AML-193 (cell line): ENCODE measurements around the gene CD27.
"Not testable (repeated sequence)": the region's sequence is repeated elsewhere in the genome, so short reads cannot be mapped to it uniquely, and the experiment has no call there.

Experiments
- DNase-seq, 2 experiments: peaks; one replicate each; lab custom pipeline; 2025; lab: John Stamatoyannopoulos, UW

The CD27 gene

DNA sequence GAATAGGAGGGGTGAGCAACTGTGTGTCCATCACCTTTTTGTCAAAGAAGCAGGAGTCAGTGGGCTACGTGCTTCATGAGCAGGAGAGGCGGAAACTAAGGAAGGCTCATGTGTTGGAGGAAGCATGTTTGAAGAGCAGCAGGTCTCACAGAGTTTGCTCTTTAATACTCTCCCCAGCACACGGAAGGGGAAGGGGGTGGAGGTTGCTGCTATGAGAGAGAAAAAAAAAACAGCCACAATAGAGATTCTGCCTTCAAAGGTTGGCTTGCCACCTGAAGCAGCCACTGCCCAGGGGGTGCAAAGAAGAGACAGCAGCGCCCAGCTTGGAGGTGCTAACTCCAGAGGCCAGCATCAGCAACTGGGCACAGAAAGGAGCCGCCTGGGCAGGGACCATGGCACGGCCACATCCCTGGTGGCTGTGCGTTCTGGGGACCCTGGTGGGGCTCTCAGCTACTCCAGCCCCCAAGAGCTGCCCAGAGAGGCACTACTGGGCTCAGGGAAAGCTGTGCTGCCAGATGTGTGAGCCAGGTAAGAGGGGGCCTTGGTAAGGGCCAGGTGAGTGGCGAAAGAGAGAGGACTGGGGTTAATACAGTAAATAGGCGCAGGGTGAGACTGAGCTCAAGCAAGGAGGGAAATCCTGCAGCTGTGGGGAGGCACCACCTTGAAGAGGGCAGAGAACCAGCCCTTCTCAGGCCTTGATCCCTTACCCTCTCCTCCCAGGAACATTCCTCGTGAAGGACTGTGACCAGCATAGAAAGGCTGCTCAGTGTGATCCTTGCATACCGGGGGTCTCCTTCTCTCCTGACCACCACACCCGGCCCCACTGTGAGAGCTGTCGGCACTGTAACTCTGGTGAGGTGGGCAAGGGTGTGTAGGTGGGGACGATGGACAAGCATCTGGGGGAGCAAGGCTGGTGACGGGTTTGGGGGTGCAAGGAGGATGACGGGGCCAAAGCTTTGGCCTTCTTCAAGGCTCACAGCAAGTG is at the start of gene CD27:
Gene CD27, plus strand, starts transcription at position 252 of the 985 bp plus-strand sequence. Its CDS starts 141 bp downstream, at position 393.
- no peak for DNase-seq

DNA sequence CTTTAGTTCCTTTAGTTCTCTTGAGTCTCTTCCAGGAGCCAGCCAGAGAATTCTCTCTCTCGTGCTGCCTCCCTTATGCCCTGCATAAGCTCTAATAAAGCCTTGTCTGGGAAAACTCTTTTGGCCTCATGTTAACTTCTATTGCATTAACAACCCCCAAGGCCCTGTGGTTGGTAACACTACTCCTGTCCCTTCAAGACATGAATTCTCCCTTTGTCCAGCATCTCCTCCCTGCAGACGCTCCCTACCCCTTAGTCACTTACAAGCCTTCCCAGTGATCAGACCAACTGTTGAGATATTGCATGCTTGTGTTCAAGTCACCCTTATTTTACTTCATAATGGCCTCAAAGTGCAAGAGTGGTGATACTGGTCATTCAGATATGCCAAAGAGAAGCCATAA is 48.7 kb upstream of the CD27 start:
- no peak for DNase-seq

DNA sequence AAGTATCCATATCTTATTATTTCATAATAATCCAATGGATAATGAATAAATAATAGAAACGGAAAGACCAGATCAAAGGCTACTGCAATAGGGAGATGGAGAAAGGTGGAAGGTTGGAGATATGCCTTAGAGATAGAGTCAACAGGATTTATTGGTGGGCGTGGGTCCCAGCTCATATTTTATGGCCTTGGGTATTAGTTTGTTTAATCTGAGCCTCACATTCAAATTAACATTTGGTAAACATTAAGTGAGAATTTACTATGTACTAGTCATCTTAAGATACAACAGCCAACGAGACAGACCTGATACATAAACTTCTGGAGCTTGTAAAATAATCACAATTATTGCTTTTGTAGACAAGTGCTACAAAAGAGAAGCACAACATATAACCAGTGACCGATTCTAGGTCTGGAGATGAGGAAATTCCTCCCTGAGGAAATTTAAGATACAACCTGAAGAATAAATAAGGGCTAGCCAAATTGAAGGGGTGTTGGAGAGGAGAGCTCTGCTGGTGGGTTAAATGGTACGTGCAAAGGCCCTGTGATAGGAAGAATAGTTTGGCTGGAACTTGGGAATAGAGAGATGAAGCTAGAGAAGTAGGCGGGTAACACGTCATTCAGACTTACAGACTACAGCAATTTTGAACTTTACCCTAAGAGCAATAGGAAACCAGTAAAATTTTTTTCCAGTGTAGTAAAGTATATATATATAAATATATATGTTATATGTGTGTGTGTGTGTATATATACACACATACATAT is 44.7 kb upstream of the CD27 start:
- DNase-seq, result no peak

DNA sequence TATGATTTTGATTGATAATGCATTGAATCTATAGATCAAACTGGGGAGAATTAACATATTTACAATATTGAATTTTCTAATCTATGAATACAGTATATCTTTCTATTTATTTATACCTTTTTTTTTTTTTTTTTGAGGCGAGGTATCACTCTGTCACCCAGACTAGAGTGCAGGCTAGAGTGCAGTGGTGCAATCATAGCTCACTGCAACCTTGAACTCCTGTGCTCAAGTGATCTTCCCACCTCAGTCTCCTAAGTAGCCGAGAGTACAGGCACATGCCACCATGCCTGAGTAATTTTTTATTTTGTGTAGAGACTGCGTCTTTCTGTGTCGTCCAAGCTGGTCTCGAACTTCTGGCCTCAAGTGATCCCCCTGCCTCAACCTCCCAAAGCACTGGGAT is 40.4 kb upstream of the CD27 start:
- DNase-seq, result no peak

DNA sequence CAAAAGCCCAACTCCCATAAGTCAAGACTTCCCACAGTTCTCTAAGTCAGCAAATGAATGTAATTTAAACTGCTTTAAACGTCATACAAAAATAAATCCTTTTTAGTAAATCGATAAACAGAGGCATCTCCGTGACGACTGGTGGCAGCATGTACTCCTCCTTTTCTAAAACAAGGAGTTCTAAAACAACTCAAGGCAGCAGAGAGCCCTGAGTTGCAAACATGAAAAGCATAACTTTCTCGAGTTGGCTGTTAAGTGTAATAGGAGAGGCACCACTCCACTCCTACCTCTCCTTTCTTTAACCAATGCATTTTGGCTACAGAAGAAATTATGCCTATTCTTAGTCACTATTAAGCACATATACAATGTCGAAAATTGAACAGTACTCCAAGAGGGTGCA is 38.8 kb upstream of the CD27 start:
- no peak for DNase-seq

DNA sequence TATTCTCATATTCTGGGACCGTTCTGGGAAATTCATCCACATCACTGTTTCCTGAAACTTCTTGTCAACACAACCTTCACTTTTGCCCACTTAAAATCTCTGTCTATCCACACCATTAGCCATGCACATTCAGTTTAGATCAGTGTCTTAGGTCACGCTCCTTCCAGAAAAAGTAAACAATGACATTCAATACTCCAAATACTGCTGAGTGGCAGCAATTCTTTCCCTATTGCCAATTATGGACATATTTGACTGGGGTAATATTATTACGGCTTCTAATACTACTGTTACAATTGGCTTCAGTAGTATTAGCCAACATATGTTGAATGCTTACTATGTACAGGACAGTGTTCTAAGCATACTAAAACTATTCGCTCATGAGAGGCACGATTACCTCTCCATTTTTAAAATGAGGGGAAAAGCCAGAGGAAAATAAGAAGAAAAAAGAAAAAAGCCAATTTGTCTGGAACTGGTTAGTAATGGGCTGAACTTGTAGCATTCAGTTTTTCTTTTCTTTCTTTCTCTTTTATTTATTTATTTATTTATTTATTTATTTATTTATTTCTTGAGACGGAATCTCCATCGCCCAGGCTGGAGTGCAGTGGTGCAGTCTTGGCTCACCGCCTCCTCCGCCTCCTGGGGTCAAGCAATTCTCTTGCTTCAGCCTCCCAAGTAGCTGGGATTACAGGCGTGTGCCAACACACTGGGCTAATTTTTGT is 37.4 kb upstream of the CD27 start:
- no peak for DNase-seq

DNA sequence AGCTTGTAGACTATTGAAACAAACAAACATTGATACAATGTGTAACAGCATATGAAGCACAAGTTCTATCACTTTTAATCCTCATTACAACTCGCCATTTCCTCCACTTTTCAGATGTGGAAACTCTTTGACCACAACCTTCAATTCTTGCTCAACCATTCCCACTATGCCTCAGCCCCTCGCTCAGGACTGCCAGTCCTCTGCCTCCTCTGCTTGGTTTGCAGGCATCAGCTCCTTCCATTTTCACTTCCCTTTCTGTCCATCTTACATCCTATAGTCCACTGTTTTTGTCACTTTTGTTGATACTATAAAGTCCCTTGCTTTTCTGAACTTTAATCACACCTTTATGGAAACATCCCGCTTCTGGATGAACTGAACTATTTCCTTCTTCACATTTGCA is 28.2 kb upstream of the CD27 start:
- DNase-seq, result peak; percentile 84

DNA sequence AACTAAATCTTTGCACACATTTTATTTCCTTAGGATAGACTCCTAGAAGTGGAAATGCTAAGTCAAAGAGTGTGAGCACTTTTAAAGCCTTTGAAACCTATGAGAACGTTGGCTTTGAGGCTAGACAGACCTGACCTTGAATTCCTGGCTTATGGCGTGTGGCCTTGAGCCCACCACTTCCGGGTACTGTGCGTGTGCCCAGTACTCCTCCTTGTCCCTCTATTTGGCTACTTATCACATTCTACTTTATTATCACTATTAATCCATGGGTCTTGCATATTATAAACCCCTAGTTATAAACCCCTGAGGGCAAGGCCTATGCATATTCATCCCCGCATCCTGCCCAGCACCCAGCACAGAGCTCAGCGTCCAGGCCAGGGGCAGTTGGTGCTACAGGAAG is 26.0 kb upstream of the CD27 start:
- no peak for DNase-seq

DNA sequence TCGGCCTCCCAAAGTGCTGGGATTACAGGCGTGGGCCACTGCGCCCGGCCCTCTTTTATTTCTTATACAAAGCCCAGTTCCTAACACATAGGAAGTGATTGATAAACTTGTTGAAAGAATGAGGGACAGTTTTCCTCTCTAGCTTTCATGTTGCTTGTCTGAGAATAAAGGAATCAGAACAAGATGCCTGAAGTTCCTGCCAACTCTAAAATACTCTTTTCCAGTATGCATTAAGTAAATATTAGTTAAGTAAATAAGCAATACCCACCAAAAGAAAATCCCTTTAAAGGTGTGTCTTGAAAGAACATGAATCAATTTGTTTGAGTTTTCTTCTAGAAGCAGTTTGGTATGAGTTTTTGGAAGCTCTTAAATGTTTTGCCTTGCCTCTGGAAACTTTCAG is 24.4 kb upstream of the CD27 start:
- no peak for DNase-seq

DNA sequence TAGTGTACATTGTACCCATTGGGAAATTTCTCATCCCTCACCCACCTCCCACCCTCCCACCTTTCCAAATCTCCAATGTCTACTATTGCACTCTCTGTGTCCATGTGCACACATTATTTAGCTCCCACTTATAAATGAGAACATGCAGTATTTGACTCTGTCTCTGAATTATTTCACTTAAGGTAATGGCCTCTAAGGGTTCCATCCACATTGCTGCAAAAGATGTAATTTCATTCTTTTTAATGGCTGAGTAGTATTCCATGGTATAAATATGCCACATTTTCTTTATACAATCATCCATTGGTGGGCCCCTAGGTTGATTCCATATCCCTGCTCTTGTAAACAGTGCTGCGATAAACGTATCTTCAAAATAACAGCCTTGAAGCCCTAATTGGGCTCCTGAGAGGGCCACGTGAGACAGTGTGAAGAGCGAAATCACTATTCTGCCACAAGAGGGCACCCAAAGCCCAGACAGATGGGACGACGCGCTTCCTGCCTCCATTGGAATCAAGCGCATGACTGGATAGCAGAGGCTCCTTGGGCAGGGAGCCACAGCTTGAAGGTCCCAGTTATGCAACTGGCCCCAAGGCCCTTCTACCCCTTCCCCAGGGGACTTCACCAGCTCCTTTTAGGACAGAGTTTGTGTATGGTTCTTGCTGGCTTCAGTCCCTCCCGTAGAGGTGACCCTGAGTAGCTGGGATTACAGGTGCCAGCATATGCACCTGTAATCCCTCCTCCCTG is 21.3 kb upstream of the CD27 start:
- peak; percentile 91 to 94 for DNase-seq

DNA sequence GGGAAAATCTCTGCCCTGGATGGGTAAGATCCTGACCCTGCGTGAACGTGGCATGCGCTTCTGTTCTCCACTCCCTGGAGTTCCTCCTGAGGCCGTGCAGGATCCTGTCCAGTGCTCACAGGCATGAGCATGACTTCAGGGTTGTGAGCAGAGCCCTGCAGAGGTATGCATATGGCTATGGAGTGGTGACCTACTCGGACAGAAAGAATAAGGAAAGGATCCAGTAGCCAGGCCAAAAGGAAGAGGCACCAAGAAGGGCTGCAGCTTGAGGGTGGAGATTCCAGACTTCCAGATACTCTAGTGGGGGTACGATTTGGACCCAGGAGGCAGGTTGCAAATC is 20.8 kb upstream of the CD27 start:
- DNase-seq, result no peak

DNA sequence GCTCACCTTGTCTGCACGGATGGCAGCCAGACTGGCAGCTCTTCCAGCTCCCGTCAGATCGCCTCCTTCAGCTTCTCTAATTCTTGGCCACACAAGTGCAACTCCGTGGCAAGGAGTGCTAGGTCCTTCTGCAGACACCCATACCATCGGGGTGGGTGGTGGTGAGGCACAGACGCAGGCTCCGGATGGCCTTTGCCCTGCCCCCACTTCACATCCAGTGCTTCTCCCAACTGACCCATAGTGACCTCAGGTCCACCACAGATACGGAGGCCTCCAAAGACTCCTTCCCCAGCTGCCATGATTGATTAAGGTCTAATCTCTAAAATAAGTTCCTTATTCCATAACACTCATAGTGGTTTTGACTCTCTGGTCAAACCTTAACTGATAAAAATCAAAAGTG is 19.9 kb upstream of the CD27 start:
- DNase-seq, result no peak

DNA sequence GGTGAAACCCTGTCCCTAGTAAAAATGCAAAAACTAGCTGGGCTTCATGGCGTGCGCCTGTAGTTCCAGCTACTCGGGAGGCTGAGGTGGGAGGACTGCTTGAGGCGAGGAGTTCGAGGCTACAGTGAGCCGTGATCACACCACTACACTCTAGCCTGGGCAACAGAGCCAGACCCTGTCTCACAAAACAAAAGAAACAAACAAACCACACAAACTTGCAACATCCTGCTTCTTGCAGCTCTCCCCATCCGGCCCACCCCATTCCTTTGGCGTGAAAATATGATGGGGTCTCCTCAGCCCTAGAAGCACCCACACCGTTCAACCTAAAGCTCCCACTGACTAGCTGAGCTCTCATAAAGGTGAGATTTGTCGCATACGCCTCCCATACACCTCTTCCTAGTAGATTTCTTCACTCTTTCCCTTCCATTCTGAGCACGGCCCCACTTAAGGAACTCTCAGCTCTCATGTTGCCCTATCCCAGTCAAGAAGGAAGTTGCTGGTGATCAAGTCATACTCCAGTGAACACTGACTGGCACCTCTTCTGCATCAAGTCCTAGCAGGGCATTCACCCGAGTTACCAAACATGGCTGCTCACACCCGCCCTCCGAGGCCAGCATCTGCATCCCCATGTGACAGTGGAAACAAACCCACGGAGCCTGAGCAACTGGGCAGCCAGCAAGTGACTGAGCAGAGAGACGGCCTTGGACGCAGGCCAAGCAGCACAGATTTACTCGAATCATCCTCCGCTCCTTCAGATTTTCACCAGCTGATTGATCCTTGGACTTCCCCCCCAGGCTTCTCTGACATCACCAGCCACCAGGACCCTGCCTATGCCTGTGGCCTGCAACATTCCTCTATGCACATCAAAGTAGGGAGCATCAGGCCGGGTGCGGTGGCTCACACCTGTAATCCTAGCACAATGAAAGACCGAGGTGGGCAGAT is 18.9 kb upstream of the CD27 start:
- no peak for DNase-seq

DNA sequence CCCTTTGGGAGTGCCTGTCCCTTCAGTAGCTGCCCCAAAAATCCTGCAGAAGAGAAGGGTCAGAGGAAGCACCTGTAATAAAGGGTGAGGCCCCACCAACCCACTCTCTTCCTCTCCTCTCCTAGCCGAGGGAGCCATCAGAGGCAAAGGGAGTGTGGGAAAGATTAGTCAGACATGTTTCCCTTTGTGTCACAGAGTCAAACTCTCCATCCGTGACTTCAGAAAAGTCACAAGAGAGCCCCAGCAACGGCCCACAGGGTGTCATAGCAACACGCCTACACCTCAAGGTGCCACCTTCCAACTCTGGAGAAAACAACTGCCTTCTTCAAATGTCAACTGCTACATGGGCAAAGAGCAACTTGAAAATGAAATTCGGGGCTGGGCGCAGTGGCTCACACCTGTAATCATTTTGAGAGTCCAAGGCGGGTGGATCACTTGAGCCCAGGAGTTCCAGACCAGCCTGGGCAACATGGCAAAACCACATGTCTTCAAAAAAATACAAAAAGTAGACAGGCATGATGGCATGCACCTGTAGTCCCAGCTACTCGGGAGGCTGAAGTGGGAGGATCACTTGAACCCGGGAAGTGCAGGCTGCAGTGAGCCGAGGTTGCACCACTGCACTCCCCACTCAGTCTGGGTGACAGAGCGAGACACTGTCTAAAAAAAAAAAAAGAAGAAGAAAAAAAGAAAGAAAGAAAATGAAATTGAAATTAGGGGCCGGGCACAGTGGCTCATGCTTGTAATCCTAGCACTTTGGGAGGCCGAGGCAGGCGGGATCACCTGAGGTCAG is 17.7 kb upstream of the CD27 start:
- DNase-seq, result no peak

DNA sequence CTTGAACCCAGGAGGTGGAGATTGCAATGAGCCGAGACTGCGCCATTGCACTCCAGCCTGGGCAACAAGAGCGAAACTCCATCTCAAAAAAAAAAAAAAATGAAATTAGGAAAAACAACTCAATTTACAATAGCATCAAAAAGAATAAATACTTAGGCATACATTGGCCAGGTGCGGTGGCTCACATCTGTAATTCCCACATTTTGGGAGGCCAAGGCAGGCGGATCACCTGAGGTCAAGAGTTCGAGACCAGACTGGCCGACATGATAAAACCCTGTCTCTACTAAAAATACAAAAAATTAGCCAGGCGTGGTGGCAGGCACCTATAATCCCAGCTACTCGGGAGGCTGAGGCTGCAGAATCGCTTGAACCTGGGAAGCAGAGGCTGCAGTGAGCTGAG is 17.0 kb upstream of the CD27 start:
- DNase-seq, result not testable (repeated sequence)

DNA sequence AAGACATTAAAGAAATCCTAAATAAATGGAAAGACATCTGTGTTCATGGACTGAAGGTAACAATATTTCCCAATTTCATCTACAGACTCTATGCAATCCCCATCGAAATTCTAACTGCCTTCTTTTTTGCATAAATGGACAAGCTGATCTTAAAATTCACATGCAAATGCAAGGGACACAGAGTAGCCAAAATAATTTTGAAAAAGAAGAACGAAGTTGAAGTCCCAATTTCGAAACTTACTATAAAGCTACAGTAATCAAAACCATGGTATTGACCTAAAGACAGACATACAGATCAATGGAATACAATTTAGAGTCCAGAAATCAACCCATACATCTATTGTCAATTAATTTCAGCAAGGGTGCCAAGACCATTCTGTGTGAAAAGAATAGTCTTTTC is 16.4 kb upstream of the CD27 start:
- no peak for DNase-seq

DNA sequence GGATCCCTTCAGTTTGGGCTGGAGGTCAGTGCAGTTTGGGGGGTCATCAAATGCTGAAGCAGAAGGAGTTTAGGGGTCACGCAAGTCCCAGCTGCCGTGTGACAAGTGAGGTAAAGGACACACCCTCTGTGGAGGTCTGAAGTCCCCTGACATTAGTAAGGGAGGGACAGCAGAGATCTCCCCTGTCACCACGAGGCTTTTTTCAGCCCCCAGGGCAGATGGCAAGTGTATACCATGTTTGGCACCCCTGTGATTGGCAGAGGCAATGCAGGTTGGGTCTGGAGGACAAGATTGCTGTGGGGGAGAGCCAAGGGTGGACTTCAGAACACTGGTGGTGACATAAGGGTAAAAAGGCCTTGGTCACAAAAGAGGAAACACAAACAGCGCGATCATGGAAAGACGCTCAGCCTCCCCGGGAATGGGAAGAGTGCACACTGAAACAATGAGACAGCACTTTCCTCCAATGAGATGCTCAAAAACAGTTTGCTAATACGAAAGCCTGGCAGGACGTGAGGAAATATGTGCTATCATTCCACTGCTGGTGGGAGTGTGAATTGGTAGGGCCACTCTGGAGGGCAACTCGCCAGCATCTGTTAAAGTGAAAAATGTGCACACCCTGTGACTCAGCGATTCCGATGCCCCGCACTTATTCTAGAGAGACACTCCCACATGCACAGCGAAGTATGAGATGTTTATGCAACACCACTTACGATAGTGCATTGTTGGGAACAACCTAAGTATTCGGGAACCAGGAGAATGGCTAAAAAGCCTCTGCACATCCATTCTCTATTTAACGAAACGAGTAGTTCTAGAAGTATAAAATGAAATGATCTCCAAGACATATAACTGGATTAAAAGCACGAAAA is 14.4 kb upstream of the CD27 start:
- peak; percentile 92 for DNase-seq

DNA sequence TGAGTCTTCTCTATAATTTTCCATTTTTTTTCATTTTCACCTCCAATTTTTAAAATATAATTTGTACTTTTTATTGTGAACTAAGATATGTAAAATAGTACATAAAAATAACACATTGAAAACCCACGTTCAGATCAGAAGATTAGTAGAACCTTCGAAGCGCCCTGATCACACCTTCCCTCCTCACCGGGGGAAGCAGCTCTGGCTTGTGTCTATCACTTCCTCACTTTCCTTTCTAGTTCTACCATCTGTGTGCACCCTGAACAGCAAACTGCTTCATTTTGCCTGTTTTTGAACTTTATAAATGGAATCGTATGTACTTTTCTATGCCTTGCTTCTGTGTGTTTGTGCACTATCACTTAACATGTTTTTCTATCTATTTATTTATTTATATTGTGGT is 11.8 kb upstream of the CD27 start:
- no peak for DNase-seq
